OCI-LY3 (cell line): ENCODE measurements around the gene BAZ1B.

Experiments used
- H2AFZ ChIP-seq: fragments of 200-600, 300-600 bp; shearing (Covaris generic); 2 replicates; pipeline ENCODE4 v1.6.0; 2014; ENCODE audit warnings: antibody characterized with exemption, low read depth, low read length
- H3K27ac ChIP-seq: fragments of 200-600, 300-600 bp; sonication (generic); 2 replicates; pipeline ENCODE4 v1.5.1; 2014; ENCODE audit warnings: mild to moderate bottlenecking, low read length, moderate library complexity, mixed read lengths
- H3K27me3 ChIP-seq: fragments of 200-600, 300-600 bp; sonication (generic); 2 replicates; pipeline ENCODE4 v1.6.1; 2014; ENCODE audit warnings: low read depth, low read length, mixed read lengths
- H3K36me3 ChIP-seq: fragments of 200-600, 300-600 bp; sonication (generic); replicated peaks from 2 replicates; pipeline ENCODE3; 2014; ENCODE audit warnings: low read depth, low read length, mixed read lengths
- H3K4me1 ChIP-seq: fragments of 300-600, 200-600 bp; sonication (generic); 2 replicates; pipeline ENCODE4 v1.6.1; 2014; ENCODE audit warnings: low read length, mixed read lengths
- H3K4me2 ChIP-seq: fragments of 200-600, 300-600 bp; sonication (generic); 2 replicates; pipeline ENCODE4 v1.6.1; 2014; ENCODE audit warnings: low read length, mixed read lengths
- H3K4me3 ChIP-seq: fragments of 300-600, 200-600 bp; sonication (generic); 2 replicates; pipeline ENCODE4 v1.5.1; 2014; ENCODE audit warnings: antibody characterized with exemption, mild to moderate bottlenecking, low read length, moderate library complexity
- H3K79me2 ChIP-seq: fragments of 300-600, 200-600 bp; shearing (Covaris generic); 2 replicates; pipeline ENCODE4 v1.6.1; 2014; ENCODE audit warnings: mild to moderate bottlenecking, low read length, mixed read lengths
- H3K9ac ChIP-seq: fragments of 300-600, 200-600 bp; shearing (Covaris generic); 2 replicates; pipeline ENCODE4 v1.6.0; 2014; ENCODE audit warnings: mild to moderate bottlenecking, low read length, moderate library complexity
- H3K9me3 ChIP-seq: fragments of 200-600, 300-600 bp; shearing (Covaris generic); 2 replicates; pipeline ENCODE4 v1.6.1; 2014; ENCODE audit warnings: low read length, mixed read lengths; ENCODE audit not compliant: insufficient read depth
- H4K20me1 ChIP-seq: fragments of 200-600, 300-600 bp; sonication (generic); 2 replicates; pipeline ENCODE4 v1.6.1; 2016; ENCODE audit warnings: low read length, mixed read lengths; ENCODE audit not compliant: insufficient read depth
- CTCF ChIP-seq: fragments of 200-600, 300-600 bp; sonication (generic); IDR thresholded peaks from 2 replicates; pipeline ENCODE4 v1.5.1; 2014; ENCODE audit warnings: antibody characterized with exemption, low read length, low read depth
- EZH2phosphoT487 ChIP-seq: fragments of 200-600 bp; shearing (Covaris generic); IDR thresholded peaks from 2 replicates; pipeline ENCODE4 v1.6.1; 2018; ENCODE audit warnings: antibody characterized with exemption, mixed run types, low read depth

Gene BAZ1B

DNA sequence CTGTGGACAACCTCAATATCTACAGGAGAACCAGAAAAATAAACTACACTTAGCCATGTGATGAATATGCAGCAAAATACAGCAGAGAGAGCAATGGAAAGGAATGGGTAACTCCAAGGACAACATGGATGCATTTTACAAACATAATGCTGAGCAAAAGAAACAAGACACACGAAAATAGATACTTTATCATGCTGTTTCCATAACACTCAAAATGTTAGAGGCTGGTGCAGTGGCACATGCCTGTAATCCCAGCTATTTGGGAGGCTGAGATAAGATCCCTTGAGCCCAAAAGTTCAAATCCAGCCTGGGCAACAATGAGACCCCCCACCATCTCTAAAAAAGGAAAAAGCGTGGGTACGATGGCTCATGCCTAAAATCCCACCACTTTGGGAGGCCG is 27.1 kb upstream of the BAZ1B start:
- Histone ChIP-seq H3K4me2 (no peak overlapping the region), H3K4me1 (no peaks in the 10 kb centered on the region), H3K9ac (no peak overlapping the region), H3K36me3 (peaks cover 18% of the 10 kb centered on the region), H3K27ac (no peak overlapping the region), H4K20me1 (no peaks in the 10 kb centered on the region), H3K27me3 (no peaks in the 10 kb centered on the region), H3K9me3 (no peaks in the 10 kb centered on the region), H2AFZ (no peak overlapping the region), H3K79me2 (peaks cover 64% of the 10 kb centered on the region), H3K4me3 (no peak overlapping the region)
- TF ChIP-seq CTCF (no peak), EZH2phosphoT487 (no peak)

GRCh38 chr7:73547841-73548240 is 25.7 kb upstream of the BAZ1B start:
- Histone ChIP-seq H2AFZ (no peak overlapping the region), H3K4me2 (no peak overlapping the region), H4K20me1 (no peaks in the 10 kb centered on the region), H3K27me3 (no peaks in the 10 kb centered on the region), H3K27ac (no peak overlapping the region), H3K4me1 (no peaks in the 10 kb centered on the region), H3K36me3 (peaks cover 20% of the 10 kb centered on the region), H3K9me3 (no peaks in the 10 kb centered on the region), H3K4me3 (no peak overlapping the region), H3K9ac (no peak overlapping the region), H3K79me2 (peaks cover 64% of the 10 kb centered on the region)
- TF ChIP-seq EZH2phosphoT487 (no peak), CTCF (no peak)

- Histone ChIP-seq H3K9ac (no peak overlapping the region), H3K27me3 (no peaks in the 10 kb centered on the region), H3K27ac (no peak overlapping the region), H3K4me2 (no peak overlapping the region), H4K20me1 (no peaks in the 10 kb centered on the region), H3K4me1 (no peaks in the 10 kb centered on the region), H3K36me3 (peaks cover 23% of the 10 kb centered on the region), H2AFZ (no peak overlapping the region), H3K9me3 (no peaks in the 10 kb centered on the region), H3K4me3 (no peak overlapping the region), H3K79me2 (peaks cover 67% of the 10 kb centered on the region)
- TF ChIP-seq EZH2phosphoT487 (no peak), CTCF (no peak)
These were observed 22.6 kb upstream of the BAZ1B start for GRCh38 chr7:73544678-73545077.

DNA sequence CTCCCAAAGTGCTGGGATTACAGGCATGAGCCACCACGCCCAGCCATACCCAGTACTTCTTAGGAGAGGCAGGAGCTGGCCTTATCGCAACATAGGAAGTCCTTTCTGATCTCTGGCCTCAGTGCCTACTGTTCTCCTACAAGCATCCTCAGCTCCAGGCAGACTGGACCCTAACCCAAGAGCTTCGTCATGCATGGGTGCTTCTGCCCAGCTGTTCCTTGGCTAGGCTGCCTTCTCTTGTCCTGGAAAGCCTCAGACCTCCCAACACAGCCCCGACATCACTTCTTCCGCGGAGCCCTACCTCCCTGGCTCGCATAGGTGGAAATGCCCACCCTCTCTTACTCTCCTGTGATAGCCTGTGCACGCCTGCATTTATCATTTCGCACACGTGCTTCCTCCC is 19.6 kb upstream of the BAZ1B start:
- Histone ChIP-seq H3K9ac (no peak overlapping the region), H4K20me1 (no peaks in the 10 kb centered on the region), H3K4me3 (no peak overlapping the region), H3K9me3 (no peaks in the 10 kb centered on the region), H3K4me1 (no peaks in the 10 kb centered on the region), H3K27me3 (no peaks in the 10 kb centered on the region), H3K36me3 (peaks cover 32% of the 10 kb centered on the region), H2AFZ (no peak overlapping the region), H3K4me2 (no peak overlapping the region), H3K27ac (no peak overlapping the region), H3K79me2 (peaks cover 42% of the 10 kb centered on the region)
- TF ChIP-seq CTCF (no peak), EZH2phosphoT487 (no peak)
